GM21786 (cell line): Measurements from ENCODE around the gene DDIAS.
"Not testable (repeated sequence)": the region's sequence is repeated elsewhere in the genome, so short reads cannot be mapped to it uniquely, and the experiment has no call there.

ENCODE experiments used
- ATAC-seq: cut with Tn5 transposase; IDR thresholded peaks from one replicate; pipeline ENCODE4 v1.9.1; 2021; ENCODE audit not compliant: unreplicated experiment

The DDIAS gene

DNA sequence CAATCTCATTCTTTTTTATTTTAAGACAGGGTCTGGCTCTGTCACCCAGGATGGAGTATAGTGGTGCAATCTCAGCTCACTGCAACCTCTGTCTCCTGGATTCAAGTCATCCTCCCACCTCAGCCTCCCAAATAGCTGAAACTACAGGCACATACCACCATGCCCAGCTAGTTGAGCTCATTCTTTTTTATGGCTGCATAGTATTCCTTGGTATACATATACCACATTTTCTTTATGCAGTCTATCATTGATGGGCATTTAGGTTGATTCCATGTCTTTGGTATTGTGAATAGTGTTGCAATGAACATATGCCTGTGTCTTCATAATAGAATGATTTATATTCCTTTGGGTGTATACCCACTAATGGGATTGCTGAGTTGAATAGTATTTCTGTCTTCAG is 60.5 kb downstream of the DDIAS start:
- ATAC-seq, result not testable (repeated sequence)

GRCh38 chr11:82967381-82967780 is 65.8 kb downstream of the DDIAS start:
- ATAC-seq, result no peak

- ATAC-seq, result peak; percentile 98
These were observed 68.3 kb downstream of the DDIAS start for GRCh38 chr11:82969811-82970210.

DNA sequence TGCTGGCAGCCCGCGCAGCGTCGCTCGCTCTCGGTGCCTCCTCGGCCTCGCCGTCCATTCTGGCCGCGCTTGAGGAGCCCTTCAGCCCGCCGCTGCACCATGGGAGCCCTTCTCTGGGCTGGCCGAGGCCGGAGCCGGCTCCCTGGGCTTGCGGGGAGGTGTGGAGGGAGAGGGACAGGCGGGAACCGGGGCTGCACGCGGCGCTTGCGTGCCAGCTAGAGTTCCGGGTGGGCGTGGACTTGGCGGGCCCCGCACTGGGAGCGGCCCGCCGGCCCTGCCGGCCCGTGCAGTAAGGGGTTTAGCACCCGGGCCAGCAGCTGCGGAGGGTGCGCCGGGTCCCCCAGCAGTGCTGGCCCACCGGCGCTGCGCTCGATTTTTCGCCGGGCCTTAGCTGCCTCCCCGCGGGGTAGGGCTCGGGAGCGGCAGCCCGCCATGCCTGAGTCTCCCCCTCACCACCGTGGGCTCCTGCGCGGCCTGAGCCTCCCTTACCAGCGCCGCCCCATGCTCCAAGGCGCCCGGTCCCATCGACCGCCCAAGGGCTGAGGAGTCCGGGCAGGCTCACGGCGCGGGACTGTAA is 69.1 kb downstream of the DDIAS start:
- ATAC-seq, result not testable (repeated sequence)

DNA sequence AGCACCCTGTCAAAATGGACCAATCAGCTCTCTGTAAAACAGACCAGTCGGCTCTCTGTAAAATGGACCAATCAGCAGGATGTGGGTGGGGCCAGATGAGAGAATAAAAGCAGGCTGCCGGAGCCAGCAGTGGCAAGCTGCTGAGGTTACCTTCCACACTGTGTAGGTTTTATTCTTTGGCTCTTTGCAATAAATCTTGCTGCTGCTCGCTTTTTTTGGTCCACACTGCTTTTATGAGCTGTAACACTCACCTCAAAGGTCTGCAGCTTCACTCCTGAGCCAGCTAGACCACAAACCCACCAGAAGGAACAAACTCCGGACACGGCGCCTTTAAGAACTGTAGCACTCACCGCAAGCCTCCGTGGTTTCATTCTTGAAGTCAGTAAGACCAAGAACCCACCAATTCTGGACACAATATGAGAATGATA is 70.0 kb downstream of the DDIAS start:
- ATAC-seq, result not testable (repeated sequence)

DNA sequence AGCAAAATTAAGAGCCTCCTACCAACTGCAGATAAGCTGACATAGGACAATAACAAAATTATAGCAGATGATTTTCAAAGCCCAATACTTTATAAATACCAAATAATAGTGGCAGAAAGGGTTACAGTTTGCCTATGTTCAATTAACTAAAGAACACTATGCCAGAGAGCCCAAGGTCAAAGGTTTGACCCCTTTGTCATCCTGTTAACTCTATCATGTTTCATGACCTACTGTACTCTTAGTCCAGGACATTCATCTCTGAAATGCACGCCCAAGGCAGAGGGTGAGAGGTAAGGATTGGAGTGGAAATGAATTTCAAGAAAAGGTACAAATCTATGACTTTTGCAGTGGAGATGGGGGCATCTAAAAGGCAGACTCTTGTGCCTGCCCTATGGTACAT is 70.6 kb downstream of the DDIAS start:
- no peak for ATAC-seq

GRCh38 chr11:82974135-82974534 is 72.6 kb downstream of the DDIAS start:
- no peak for ATAC-seq

- no peak for ATAC-seq
These were observed 73.3 kb downstream of the DDIAS start for GRCh38 chr11:82974851-82975250.

DNA sequence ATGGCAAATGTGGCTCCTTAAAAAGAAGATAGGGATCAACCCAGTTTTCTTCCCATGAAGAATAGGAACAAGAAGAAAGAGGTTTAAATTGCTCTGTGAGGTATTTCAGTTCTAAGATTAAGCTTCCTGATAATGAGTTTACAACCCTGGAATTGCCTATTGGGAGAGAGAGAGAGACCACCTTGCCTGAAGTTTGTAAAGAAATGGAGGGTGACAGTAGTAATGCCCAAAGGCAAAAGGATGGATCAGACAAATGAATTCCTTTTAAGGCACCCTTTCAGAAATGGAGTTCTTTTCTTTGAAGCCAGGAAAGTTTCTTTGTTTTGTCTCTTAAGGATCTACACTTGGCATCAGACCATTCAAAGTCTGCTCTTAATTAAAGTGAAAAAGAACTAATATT is 74.3 kb downstream of the DDIAS start:
- ATAC-seq, result no peak

DNA sequence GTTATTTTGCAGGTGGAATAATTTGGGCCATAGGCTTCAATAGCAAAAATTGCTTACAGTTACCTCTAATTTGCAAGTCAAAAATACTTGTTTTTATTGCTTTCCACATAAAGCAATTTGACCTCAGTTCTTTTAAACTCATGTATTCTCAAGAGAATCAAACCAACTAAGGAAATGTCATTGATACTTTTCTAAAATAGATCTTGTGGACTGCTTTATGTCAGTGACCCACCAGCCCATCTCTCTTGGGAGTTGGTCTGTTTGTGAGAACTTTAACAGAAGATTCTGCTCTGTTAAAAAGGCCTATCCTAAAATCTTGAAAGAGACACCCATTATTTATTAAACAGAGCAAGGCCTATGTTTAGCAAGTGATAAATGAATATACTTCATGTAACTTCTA is 75.2 kb downstream of the DDIAS start:
- no peak for ATAC-seq

DNA sequence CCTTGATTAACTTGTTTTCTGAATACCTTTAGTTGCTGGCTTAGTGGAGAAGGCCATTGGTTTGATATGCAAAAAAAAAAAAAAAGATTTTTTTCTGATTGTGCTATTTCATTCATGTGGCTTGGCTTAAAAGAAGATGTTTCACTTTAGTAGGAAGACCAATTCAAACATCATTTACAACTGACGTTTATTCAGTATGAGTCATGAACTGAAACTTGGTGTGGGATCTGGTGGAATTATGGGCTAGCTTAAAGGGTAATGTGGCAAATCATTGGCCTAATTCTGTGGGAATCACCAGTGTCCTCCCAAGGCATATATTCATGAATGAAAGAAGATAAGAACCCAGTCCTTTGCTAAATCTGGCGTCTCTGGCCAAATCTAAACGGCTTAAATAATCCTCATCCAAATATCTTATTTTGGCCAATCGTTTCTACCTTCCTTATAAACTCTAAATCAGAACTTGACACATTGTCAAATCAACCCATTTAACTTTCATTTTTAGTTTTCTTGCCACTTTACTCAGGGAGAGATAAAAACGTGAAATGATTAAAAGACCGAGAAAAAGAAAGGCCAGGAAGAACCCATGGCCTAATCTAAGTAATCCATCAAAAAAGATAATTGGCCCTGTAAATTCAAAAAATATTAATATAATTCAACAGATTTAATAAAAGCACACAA is 77.0 kb downstream of the DDIAS start:
- peak; percentile 60 for ATAC-seq

- no peak for ATAC-seq
These were observed 78.3 kb downstream of the DDIAS start for GRCh38 chr11:82979824-82980223.

GRCh38 chr11:82980292-82980691 is 78.8 kb downstream of the DDIAS start:
- ATAC-seq, result no peak

- no peak for ATAC-seq
These were observed 79.4 kb downstream of the DDIAS start for GRCh38 chr11:82980947-82981346.

DNA sequence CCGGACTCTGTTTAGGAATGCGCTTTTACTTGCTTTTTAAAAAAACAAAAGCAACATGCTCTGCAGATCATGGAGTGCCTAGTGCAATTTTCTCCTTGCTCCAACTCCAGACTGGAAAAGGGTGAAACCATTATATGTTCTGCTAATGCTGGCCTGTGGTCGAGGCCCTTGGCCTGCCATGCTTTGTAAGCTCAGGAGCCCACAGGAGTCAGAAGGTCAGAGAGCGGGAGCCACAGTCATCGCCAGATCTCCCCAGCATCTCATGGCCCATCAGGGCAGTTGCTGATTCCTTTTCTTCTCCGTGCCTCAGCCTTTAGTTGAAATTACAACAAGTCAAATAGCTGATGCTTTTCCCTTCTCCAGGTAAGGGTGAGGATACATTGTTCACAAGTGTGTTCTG is 80.3 kb downstream of the DDIAS start:
- no peak for ATAC-seq
